ENCODE data around the gene VENTX. TPM values are rescaled to one million over a fixed set of nuclear protein-coding genes. Genes with fewer than 3 reads are reported as not detected.

Gene VENTX
- total RNA-seq, 4 donors from 2014 or later: 0.21 to 1.3 (median 0.51) TPM; not detected in 1

DNA sequence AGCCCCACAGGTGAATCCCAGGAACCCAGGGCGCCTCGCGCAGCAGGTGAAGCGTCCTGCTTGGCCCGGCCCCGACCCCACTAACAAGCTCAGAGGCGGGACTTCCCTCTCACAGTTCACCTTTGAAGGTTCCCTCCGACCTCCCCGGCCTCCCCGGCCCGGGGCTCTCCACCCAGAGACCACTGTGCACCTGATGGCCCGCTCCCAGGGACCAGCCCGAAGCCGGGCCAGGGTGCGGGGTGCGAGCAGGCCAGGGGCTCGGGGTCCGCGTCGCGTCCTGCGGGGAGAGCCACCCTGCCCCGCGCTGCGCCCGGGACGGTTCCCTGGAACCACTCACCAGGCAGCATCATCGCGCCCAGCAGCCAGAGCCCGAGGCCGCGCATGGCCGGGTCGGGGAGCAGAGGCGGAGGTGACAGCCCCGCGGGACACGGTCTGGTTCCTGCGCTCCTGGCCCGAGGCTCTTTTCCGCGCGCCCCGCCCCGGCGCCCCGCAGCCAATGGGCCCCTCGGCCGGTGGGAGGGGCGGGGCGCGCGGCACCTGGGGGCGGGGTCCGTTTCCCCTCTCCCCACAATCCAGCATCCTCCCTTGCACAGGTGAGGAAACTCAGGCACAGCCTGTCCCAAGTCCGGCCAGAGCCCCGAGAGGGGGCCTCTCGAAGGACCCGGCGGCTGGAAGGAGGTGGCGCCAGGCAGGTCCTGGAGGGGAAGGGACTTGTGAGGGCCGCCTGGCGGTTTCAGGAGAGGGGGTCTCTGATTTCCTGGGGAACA lies 39.0 kb downstream of the VENTX start, which contains the start of gene ADAM8:
ADAM8 (minus strand) TSS at position 434 of the 767 bp plus-strand sequence; CDS start at position 383, 51 bp downstream.
- H3K4me1 ChIP-seq: peaks cover 0 to 7% of the 10 kb centered on the region in 2 donors
- TF ChIP-seq, protein P1, sequence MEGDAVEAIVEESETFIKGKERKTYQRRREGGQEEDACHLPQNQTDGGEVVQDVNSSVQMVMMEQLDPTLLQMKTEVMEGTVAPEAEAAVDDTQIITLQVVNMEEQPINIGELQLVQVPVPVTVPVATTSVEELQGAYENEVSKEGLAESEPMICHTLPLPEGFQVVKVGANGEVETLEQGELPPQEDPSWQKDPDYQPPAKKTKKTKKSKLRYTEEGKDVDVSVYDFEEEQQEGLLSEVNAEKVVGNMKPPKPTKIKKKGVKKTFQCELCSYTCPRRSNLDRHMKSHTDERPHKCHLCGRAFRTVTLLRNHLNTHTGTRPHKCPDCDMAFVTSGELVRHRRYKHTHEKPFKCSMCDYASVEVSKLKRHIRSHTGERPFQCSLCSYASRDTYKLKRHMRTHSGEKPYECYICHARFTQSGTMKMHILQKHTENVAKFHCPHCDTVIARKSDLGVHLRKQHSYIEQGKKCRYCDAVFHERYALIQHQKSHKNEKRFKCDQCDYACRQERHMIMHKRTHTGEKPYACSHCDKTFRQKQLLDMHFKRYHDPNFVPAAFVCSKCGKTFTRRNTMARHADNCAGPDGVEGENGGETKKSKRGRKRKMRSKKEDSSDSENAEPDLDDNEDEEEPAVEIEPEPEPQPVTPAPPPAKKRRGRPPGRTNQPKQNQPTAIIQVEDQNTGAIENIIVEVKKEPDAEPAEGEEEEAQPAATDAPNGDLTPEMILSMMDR (IDR thresholded peaks at IDR 0.05): no peak
- no peaks in the 10 kb centered on the region for H3K36me3 ChIP-seq
- no peak for DNase-seq
- H3K4me3 ChIP-seq: no peak within 1 kb of the TSS
- intact Hi-C loops (cut with DNase I; ENCODE audit: low total_unique reads): no loop called here
- no peaks in the 10 kb centered on the region for H3K27me3 ChIP-seq
- no peaks in the 10 kb centered on the region for H3K9me3 ChIP-seq
- no peak within 1 kb of the TSS for H3K27ac ChIP-seq

DNA sequence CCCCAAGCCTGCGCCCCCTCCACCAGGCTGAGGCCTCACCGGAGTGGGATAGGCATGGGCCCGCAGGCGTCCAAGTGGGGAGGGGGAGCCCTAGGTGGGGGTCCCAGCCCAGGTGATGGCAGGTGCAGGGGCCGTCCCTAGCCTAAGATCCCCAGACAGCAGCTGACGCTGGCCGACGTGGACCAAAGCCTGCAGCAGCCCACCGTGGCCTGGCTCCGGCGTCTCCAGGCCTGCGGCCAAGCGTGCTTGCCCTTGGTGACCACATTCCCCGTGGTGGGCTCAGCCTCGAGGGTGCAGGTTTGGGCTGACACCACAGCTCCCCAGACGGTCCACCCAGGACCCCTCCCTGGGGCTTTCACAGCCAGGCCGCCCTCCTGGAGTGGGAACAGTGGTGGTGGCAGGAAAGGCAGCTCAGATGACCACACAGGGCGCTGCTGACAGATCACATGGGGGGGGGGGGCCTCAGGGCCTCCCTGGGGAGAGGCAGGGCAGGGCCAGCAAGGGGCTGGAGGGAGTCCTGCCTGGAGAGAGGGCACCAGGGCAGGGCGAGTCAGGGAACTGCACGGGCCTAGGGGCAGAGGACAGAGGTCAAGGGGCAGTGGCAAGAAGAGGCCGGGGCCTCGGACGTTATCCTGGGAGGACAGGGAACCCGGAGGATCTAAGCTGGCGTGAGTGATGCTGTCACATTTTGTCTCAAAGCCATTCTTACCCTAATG lies 39.8 kb downstream of the VENTX start:
- H3K36me3 ChIP-seq: no peaks in the 10 kb centered on the region
- no peaks in the 10 kb centered on the region for H3K27me3 ChIP-seq
- no peak for DNase-seq
- no peak overlapping the region for H3K4me3 ChIP-seq
- intact Hi-C loops (cut with DNase I; ENCODE audit: low total_unique reads): no loop called here
- H3K9me3 ChIP-seq: no peaks in the 10 kb centered on the region
- H3K27ac ChIP-seq: no peak overlapping the region
- peaks cover 0 to 7% of the 10 kb centered on the region in 2 donors for H3K4me1 ChIP-seq
- TF ChIP-seq, protein P1 (IDR thresholded peaks at IDR 0.05): no peak
- no peak for TF ChIP-seq POLR2A (IDR thresholded peaks at IDR 0.05)

DNA sequence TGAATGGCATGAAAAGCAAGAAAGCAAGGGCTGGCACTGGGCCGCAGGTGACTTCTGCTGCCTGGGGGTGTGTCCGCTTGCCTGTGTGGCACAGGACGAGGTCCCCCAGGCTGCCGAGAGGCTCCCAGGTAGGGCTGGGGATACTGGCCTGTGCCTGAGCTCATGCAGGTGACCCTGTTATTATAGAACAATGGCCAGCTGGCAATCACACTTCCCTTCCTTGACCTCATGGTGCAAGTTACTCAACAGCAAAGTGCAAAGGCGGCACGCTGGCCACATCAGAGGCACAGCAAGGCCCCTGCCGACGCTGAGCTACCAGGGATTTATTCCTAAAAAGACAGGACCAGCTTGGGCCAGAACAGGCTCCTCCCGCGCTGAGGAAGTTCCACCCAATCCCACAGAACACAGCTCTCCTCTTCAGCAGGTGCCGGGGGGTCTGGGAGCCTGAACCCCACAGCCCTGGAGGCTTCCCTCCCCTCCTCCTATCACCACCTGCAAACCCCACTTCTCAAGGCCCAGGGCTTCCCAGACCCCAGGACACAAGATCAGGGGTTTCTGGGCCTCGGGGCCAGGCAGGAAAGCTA lies 40.4 kb downstream of the VENTX start:
- no peak for DNase-seq
- Histone ChIP-seq H3K27me3 (no peaks in the 10 kb centered on the region), H3K27ac (no peak overlapping the region), H3K4me1 (peaks cover 0 to 7% of the 10 kb centered on the region in 2 donors), H3K36me3 (no peaks in the 10 kb centered on the region), H3K4me3 (no peak overlapping the region), H3K9me3 (no peaks in the 10 kb centered on the region)
- intact Hi-C loops (cut with DNase I; ENCODE audit: low total_unique reads): no loop called here
- no peak for TF ChIP-seq POLR2A (IDR thresholded peaks at IDR 0.05)
- TF ChIP-seq, protein P1 (IDR thresholded peaks at IDR 0.05): no peak

DNA sequence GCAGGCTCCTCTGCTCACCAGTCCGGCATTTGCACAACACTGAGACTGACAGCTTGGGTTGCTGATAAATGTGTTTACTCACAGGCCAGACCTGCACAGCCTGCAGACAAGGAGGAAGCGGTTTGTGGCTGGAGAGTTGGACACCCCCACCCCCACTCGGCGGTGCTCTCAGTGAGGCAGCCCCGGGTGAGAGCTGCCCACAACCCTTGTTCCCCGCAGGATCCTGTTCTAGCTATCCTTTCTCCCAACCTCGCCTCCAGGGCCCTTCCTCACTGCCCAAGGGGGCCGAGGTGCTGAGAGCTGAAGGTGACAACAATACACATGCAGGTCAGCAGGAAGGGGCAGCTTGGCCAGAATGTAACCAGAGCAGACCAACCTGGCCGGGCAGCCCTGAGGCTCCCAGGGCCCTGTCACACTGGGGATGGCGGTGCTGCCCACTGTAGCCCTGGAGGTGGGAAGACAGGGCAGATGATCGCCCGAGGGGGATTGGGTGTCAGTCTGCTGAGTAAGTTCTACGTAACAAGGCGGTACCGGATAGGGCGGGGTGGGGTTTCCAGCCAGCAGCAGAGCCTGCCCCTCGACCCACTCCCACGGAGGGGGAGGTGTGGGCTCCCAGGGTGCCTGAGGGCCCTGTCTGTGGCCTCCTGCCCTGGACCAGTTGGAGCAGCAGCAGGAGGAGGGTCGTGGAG lies 41.1 kb downstream of the VENTX start:
- Histone ChIP-seq H3K4me1 (peaks cover 0 to 7% of the 10 kb centered on the region in 2 donors), H3K36me3 (no peaks in the 10 kb centered on the region), H3K27ac (no peak overlapping the region), H3K9me3 (no peaks in the 10 kb centered on the region), H3K27me3 (no peaks in the 10 kb centered on the region), H3K4me3 (no peak overlapping the region)
- DNase-seq: no peak
- intact Hi-C loops (cut with DNase I; ENCODE audit: low total_unique reads): no loop called here
- TF ChIP-seq, protein P1 (IDR thresholded peaks at IDR 0.05): no peak
- TF ChIP-seq POLR2A (IDR thresholded peaks at IDR 0.05): no peak
